HG03442 (cell line): ENCODE results near the gene ZBTB38.

Experiments used
- ATAC-seq: cut with Tn5 transposase; IDR thresholded peaks from one replicate; pipeline ENCODE4 v1.9.1; 2021; ENCODE audit warnings: mild to moderate bottlenecking, moderate library complexity; ENCODE audit not compliant: unreplicated experiment

Gene ZBTB38

GRCh38 chr3:141401573-141402475 lies 33.5 kb downstream of the ZBTB38 start:
- peak; percentile 55 for ATAC-seq

GRCh38 chr3:141402476-141403171 lies 34.3 kb downstream of the ZBTB38 start:
- peak; percentile 43 for ATAC-seq

GRCh38 chr3:141403576-141403975 lies 35.3 kb downstream of the ZBTB38 start:
- ATAC-seq: no peak

GRCh38 chr3:141405025-141405424 lies 36.7 kb downstream of the ZBTB38 start:
- no peak for ATAC-seq

- no peak for ATAC-seq
Observed at GRCh38 chr3:141405591-141405990, 37.3 kb downstream of the ZBTB38 start.

- ATAC-seq: no peak
Observed at GRCh38 chr3:141406265-141406664, 38.0 kb downstream of the ZBTB38 start.

GRCh38 chr3:141407047-141407446 lies 38.7 kb downstream of the ZBTB38 start:
- no peak for ATAC-seq

- no peak for ATAC-seq
Observed at GRCh38 chr3:141407825-141408224, 39.5 kb downstream of the ZBTB38 start.

GRCh38 chr3:141408596-141408995 lies 40.3 kb downstream of the ZBTB38 start:
- ATAC-seq: no peak

- ATAC-seq: no peak
Observed at GRCh38 chr3:141409940-141410241, 41.6 kb downstream of the ZBTB38 start.

GRCh38 chr3:141410408-141410807 lies 42.1 kb downstream of the ZBTB38 start:
- ATAC-seq: no peak

GRCh38 chr3:141410846-141411245 lies 42.5 kb downstream of the ZBTB38 start:
- no peak for ATAC-seq

GRCh38 chr3:141411251-141411771 lies 43.0 kb downstream of the ZBTB38 start:
- peak; percentile 32 for ATAC-seq

GRCh38 chr3:141412087-141412935 lies 44.0 kb downstream of the ZBTB38 start:
- ATAC-seq: no peak

GRCh38 chr3:141412936-141413354 lies 44.6 kb downstream of the ZBTB38 start:
- no peak for ATAC-seq

GRCh38 chr3:141413391-141413790 lies 45.1 kb downstream of the ZBTB38 start:
- no peak for ATAC-seq

- no peak for ATAC-seq
Observed at GRCh38 chr3:141413801-141414689, 45.7 kb downstream of the ZBTB38 start.

GRCh38 chr3:141414800-141415462 lies 46.6 kb downstream of the ZBTB38 start:
- ATAC-seq: no peak

GRCh38 chr3:141415953-141416352 lies 47.6 kb downstream of the ZBTB38 start:
- no peak for ATAC-seq
